Panc1 (cell line): ENCODE data around the gene CHIA. TPM values are rescaled to one million over a fixed set of nuclear protein-coding genes. Genes with fewer than 3 reads are reported as not detected.

Experiments
- ATAC-seq: fragments of 200-7000 bp; cut with Tn5 transposase; 2 replicates; pipeline ENCODE4 v1.9.1; 2020; ENCODE audit warnings: mild to moderate bottlenecking, moderate library complexity
- BruUV-seq: library from RNA; stranded (reverse); fragments of 400-500 nt; replicated peaks from 2 replicates; lab custom pipeline; 2021; lab: Mats Ljungman, UMichigan
- CTCF ChIA-PET: fragments of 300-600 bp; sonication (Branson Sonifier 250); formaldehyde crosslinking; loops from one replicate; lab custom pipeline; 2022; ENCODE audit warnings: antibody characterized with exemption; lab: Charles Lee
- POLR2A ChIA-PET: fragments of 300-600 bp; sonication (Branson Sonifier 250); formaldehyde crosslinking; loops from one replicate; lab custom pipeline; 2022; ENCODE audit warnings: antibody characterized with exemption; lab: Charles Lee
- DNase-seq: peaks from one replicate; pipeline ENCODE4 v3.0.0-alpha.2; 2010; ENCODE audit warnings: low read depth, low spot score
- H3K27ac ChIP-seq: 2 replicates; pipeline ENCODE4 v1.5.1; 2011; ENCODE audit warnings: mild to moderate bottlenecking, low read length, inconsistent platforms
- H3K27me3 ChIP-seq: fragments of 200-500 bp; sonication (Bioruptor generic); 2 replicates; pipeline ENCODE4 v1.6.0; 2014; ENCODE audit warnings: low read length, inconsistent platforms; ENCODE audit not compliant: control insufficient read depth, insufficient read depth
- H3K36me3 ChIP-seq: fragments of 200-500 bp; sonication (Bioruptor generic); 2 replicates; pipeline ENCODE4 v1.5.1; 2014; ENCODE audit warnings: inconsistent platforms, mild to moderate bottlenecking, low read length, moderate library complexity; ENCODE audit not compliant: control insufficient read depth, insufficient read depth
- H3K4me1 ChIP-seq: 2 replicates; pipeline ENCODE4 v1.5.1; 2011; ENCODE audit warnings: inconsistent platforms, mild to moderate bottlenecking, low read length, moderate library complexity; ENCODE audit not compliant: control insufficient read depth, insufficient read depth
- H3K4me3 ChIP-seq, 2 experiments: 2 replicates each; pipeline ENCODE4 v1.5.1; 2011 to 2012; ENCODE audit warnings: low read depth in 2 of 2, low read length in 2 of 2, mild to moderate bottlenecking in 2 of 2, inconsistent platforms in 1 of 2, moderate library complexity in 1 of 2
- H3K9me3 ChIP-seq: fragments of 200-500 bp; sonication (Bioruptor generic); 2 replicates; pipeline ENCODE4 v1.5.1; 2014; ENCODE audit warnings: low read depth, mild to moderate bottlenecking, inconsistent platforms, low read length, moderate library complexity; ENCODE audit not compliant: control insufficient read depth, insufficient read depth
- CTCF ChIP-seq: fragments of 450-650 bp; IDR thresholded peaks from 2 replicates; pipeline ENCODE4 v1.5.1; 2017; ENCODE audit warnings: mild to moderate bottlenecking
- POLR2AphosphoS5 ChIP-seq: IDR thresholded peaks from 2 replicates; pipeline ENCODE4 v1.6.1; 2012; ENCODE audit warnings: mild to moderate bottlenecking, low read depth, low read length, moderate library complexity
- REST ChIP-seq, 2 experiments: IDR thresholded peaks; 2 replicates each; pipeline ENCODE4 v1.6.1; 2011 to 2012; ENCODE audit warnings: low read depth in 2 of 2, control low read depth in 1 of 2, low read length in 1 of 2, mild to moderate bottlenecking in 1 of 2, moderate library complexity in 1 of 2; ENCODE audit not compliant: insufficient read depth in 1 of 2
- SIN3A ChIP-seq: IDR thresholded peaks from 2 replicates; pipeline ENCODE4 v1.6.1; 2012; ENCODE audit warnings: low read depth, mild to moderate bottlenecking, low read length, moderate library complexity, borderline replicate concordance; ENCODE audit not compliant: insufficient read depth
- TCF7L2 ChIP-seq: IDR thresholded peaks from 2 replicates; pipeline ENCODE4 v1.6.1; 2011; ENCODE audit warnings: mild to moderate bottlenecking, low read depth, low read length, inconsistent platforms
- in situ Hi-C: cut with HindIII; loops from 2 replicates; pipeline ENCODE4 v1.10.0; 2016; ENCODE audit warnings: low sequenced_read_pairs, low pct_unique_long_range_greater_than_20kb
- intact Hi-C: fragments of 100-400 bp; cut with micrococcal nuclease; formaldehyde crosslinking; loops from one replicate; pipeline ENCODE4 v1.10.0; 2022; ENCODE audit not compliant: unreplicated experiment
- total RNA-seq: library from RNA; stranded (reverse); gene quantifications from one replicate; pipeline ENCODE4 v1.2.1, GENCODE V29; 2021; ENCODE audit not compliant: unreplicated experiment

CHIA gene
- total RNA-seq, 1 experiment from 2014 or later: not detected

GRCh38 chr1:111361761-111362160, 71.1 kb downstream of the CHIA start:
- no TSS peak for BruUV-seq
- Histone ChIP-seq H3K27ac (no peak overlapping the region), H3K4me1 (no peaks in the 10 kb centered on the region), H3K36me3 (no peaks in the 10 kb centered on the region), H3K4me3 (no peak overlapping the region), H3K27me3 (peaks cover 7% of the 10 kb centered on the region), H3K9me3 (no peaks in the 10 kb centered on the region)
- no peak for DNase-seq
- POLR2A ChIA-PET: no interaction called here
- no peak for TF ChIP-seq POLR2AphosphoS5
- TF ChIP-seq TCF7L2: no peak
- no peak for TF ChIP-seq REST (IDR thresholded peaks at IDR 0.05; ENCODE audit: insufficient read depth in 1 of 2, low read depth in 2 of 2, low read length in 1 of 2)
- TF ChIP-seq CTCF: no peak
- TF ChIP-seq SIN3A: no peak
- CTCF ChIA-PET: no interaction called here
- no peak for ATAC-seq
- in situ Hi-C loops: no loop called here
- intact Hi-C loops: no loop called here

GRCh38 chr1:111364690-111365089, 74.0 kb downstream of the CHIA start:
- no peak for ATAC-seq

More at GRCh38 chr1:111364690-111365089, 74.0 kb downstream of the CHIA start:
- intact Hi-C loops: no loop called here
- no peak overlapping the region for H3K27ac ChIP-seq
- H3K27me3 ChIP-seq: peaks cover 7% of the 10 kb centered on the region
- BruUV-seq: no TSS peak
- DNase-seq: no peak
- H3K4me3 ChIP-seq: no peak overlapping the region
- in situ Hi-C loops: no loop called here
- TF ChIP-seq REST (IDR thresholded peaks at IDR 0.05; ENCODE audit: insufficient read depth in 1 of 2, low read depth in 2 of 2, low read length in 1 of 2): no peak
- TF ChIP-seq POLR2AphosphoS5: no peak
- TF ChIP-seq SIN3A: no peak
- TF ChIP-seq TCF7L2: no peak
- no peak for TF ChIP-seq CTCF
- H3K36me3 ChIP-seq: no peaks in the 10 kb centered on the region
- no peaks in the 10 kb centered on the region for H3K9me3 ChIP-seq
- no peaks in the 10 kb centered on the region for H3K4me1 ChIP-seq
- ChIA-PET CTCF (no interaction called here), POLR2A (interaction anchor here (0.6 kb wide), 1 partner anchor 1758 kb away, joined by 6 read pairs; no protein-coding TSS in a partner anchor)
